Measurements from ENCODE around the gene PDE6B.
"Not testable (repeated sequence)": the region's sequence is repeated elsewhere in the genome, so short reads cannot be mapped to it uniquely, and the experiment has no call there.

The PDE6B gene

GRCh38 chr4:589219-589963 lies 36.0 kb upstream of the PDE6B start:
- DNase-seq (ENCODE audit: low read depth, low spot score) = no peak
- CTCF ChIA-PET = no interaction called here
- H3K4me3 ChIP-seq (ENCODE audit: low read depth, low read length) = no peak overlapping the region
- no peak for TF ChIP-seq CTCF (IDR thresholded peaks at IDR 0.05; ENCODE audit: insufficient read depth, low read length, missing control alignments)
- POLR2A ChIA-PET = no interaction called here

- CTCF ChIA-PET = no interaction called here
- no peak overlapping the region for H3K4me3 ChIP-seq (ENCODE audit: low read depth, low read length)
- no peak for TF ChIP-seq CTCF (IDR thresholded peaks at IDR 0.05; ENCODE audit: insufficient read depth, low read length, missing control alignments)
- no peak for DNase-seq (ENCODE audit: low read depth, low spot score)
- POLR2A ChIA-PET = no interaction called here
Measured at GRCh38 chr4:590313-590841, 35.0 kb upstream of the PDE6B start.

- H3K4me3 ChIP-seq (ENCODE audit: low read depth, low read length); CTCF ChIA-PET; DNase-seq (ENCODE audit: low read depth, low spot score); POLR2A ChIA-PET: not testable (repeated sequence)
Measured at GRCh38 chr4:592178-592577, 33.2 kb upstream of the PDE6B start.

- ChIA-PET POLR2A (no interaction called here), CTCF (no interaction called here)
- TF ChIP-seq CTCF (IDR thresholded peaks at IDR 0.05; ENCODE audit: insufficient read depth, low read length, missing control alignments) = no peak
- H3K4me3 ChIP-seq (ENCODE audit: low read depth, low read length) = no peak overlapping the region
- DNase-seq (ENCODE audit: low read depth, low spot score) = no peak
Measured at GRCh38 chr4:592825-593520, 32.4 kb upstream of the PDE6B start.

GRCh38 chr4:598925-599324 lies 26.4 kb upstream of the PDE6B start:
- ChIA-PET CTCF (no interaction called here), POLR2A (no interaction called here)
- TF ChIP-seq CTCF (IDR thresholded peaks at IDR 0.05; ENCODE audit: insufficient read depth, low read length, missing control alignments) = no peak
- H3K4me3 ChIP-seq (ENCODE audit: low read depth, low read length) = no peak overlapping the region
- no peak for DNase-seq (ENCODE audit: low read depth, low spot score)

- TF ChIP-seq CTCF (IDR thresholded peaks at IDR 0.05; ENCODE audit: insufficient read depth, low read length, missing control alignments) = no peak
Measured at GRCh38 chr4:600166-600565, 25.2 kb upstream of the PDE6B start.

More at GRCh38 chr4:600166-600565, 25.2 kb upstream of the PDE6B start:
- POLR2A ChIA-PET = no interaction called here
- H3K4me3 ChIP-seq (ENCODE audit: low read depth, low read length) = no peak overlapping the region
- CTCF ChIA-PET = no interaction called here
- DNase-seq (ENCODE audit: low read depth, low spot score) = no peak
